Ovary (tissue), 9 donors: ENCODE measurements around the gene ARHGEF12. TPM values are rescaled to one million over a fixed set of nuclear protein-coding genes. Genes with fewer than 3 reads are reported as not detected.

Source experiments
- DNase-seq, 5 donors: peaks; one replicate each; pipeline ENCODE4 v3.0.0-alpha.2; 2019 to 2020
- H3K27ac ChIP-seq, 2 donors: fragments of 200-600 bp; one replicate each; pipeline versions ENCODE4 v1.5.1 to v1.8.0; 2019 to 2022
- H3K27me3 ChIP-seq: fragments of 200-600 bp; one replicate; pipeline ENCODE4 v1.8.0; 2022
- H3K36me3 ChIP-seq: fragments of 200-600 bp; sonication (generic); one replicate; pipeline ENCODE4 v1.5.1; 2019
- H3K4me1 ChIP-seq: one replicate; pipeline ENCODE4 v1.8.1; 2013; ENCODE audit warnings: mild to moderate bottlenecking, moderate library complexity; ENCODE audit not compliant: insufficient read depth
- H3K4me3 ChIP-seq: fragments of 200-600 bp; sonication (generic); one replicate; pipeline ENCODE4 v1.5.1; 2017
- H3K9me3 ChIP-seq, 2 donors: fragments of 200-600 bp in 1 of 2; sonication (generic) in 1 of 2; one replicate each; pipeline versions ENCODE4 v1.5.1 to v1.8.1; 2013 to 2019; ENCODE audit warnings: mild to moderate bottlenecking in 1 of 2, moderate library complexity in 1 of 2
- CTCF ChIP-seq, 3 donors: fragments of 450-650 bp in 2 of 3; fragments of 200-600 bp in 1 of 3; IDR thresholded peaks; one replicate each; pipeline versions ENCODE4 v1.5.1 to v1.8.0; 2016 to 2022; ENCODE audit warnings: antibody characterized with exemption in 3 of 3, mild to moderate bottlenecking in 1 of 3
- EP300 ChIP-seq: sonication (generic); formaldehyde crosslinking; IDR thresholded peaks from one replicate; pipeline ENCODE4 v1.6.1; 2017; ENCODE audit warnings: antibody characterized with exemption
- POLR2A ChIP-seq: fragments of 450-650 bp; IDR thresholded peaks from one replicate; pipeline ENCODE4 v1.6.1; 2017; ENCODE audit warnings: antibody characterized with exemption, mild to moderate bottlenecking, moderate library complexity
- WGBS, 3 donors: extraction: QIAGEN DNeasy Blood & Tissue Kit in 1 of 3; methylation state at CpG; one replicate each; pipeline versions ENCODE4 v1.1.5 to v1.1.7; 2013 to 2017; 5-methylcytosine and 5-hydroxymethylcytosine counted together
- intact Hi-C, 4 donors: fragments of 100-400 bp; cut with DNase I; formaldehyde crosslinking; loops; one replicate each; pipeline versions ENCODE4 v1.11.0 to v1.15.1; 2022 to 2023
- polyA plus RNA-seq, 2 donors: library from polyadenylated mRNA; stranded (reverse); fragments of 200-250 nt in 1 of 2; fragments of 350-450 nt in 1 of 2; fragmentation: Illumina TruSeq in 1 of 2; extraction: RNeasy Lipid Tissue Mini Kit (QIAGEN cat#74804) in 1 of 2; gene quantifications; one replicate each; pipeline ENCODE4 v1.2.3, GENCODE V29; 2013 to 2014
- total RNA-seq, 7 donors: library from RNA; depleted of rRNA in 2 of 7; stranded (reverse); fragments of >200 nt in 2 of 7; fragmentation: NEBNext Ultra II Directional in 3 of 7; extraction: Animal tissue kit (Norgen Biotek cat#: 25700) in 3 of 7; gene quantifications; one replicate each; pipeline versions ENCODE4 v1.1.0 to v1.2.4, GENCODE V29; 2016 to 2023
- donor health status: DM: no; HTN: no; CAD: no; lungs with moderate emphysema.
- donor health status: DM: no; HTN: no; CAD: no.
- donor health status: Bipolar disorder and iron deficiency.
- donor health status: DM: yes; HTN: yes; CAD: no.
- donor health status: DM: no; HTN: no; CAD: no.
- donor health status: DM: yes; HTN: yes; CAD: no.

Gene ARHGEF12
- total and polyA plus RNA-seq, 9 donors = 22.1 to 92.9 (median 69.3) TPM

- Histone ChIP-seq H3K27me3 (no peaks in the 10 kb centered on the region), H3K36me3 (no peaks in the 10 kb centered on the region), H3K4me3 (no peak overlapping the region), H3K4me1 (peaks cover 11% of the 10 kb centered on the region), H3K9me3 (no peaks in the 10 kb centered on the region), H3K27ac (no peak overlapping the region)
- TF ChIP-seq EP300 = no peak
- TF ChIP-seq POLR2A = no peak
- no peak for TF ChIP-seq CTCF (IDR thresholded peaks at IDR 0.05)
- intact Hi-C loops = loop anchor here in 1 of 4 donors (5.0 kb wide), 1 partner anchor 582 kb away; no protein-coding TSS in a partner anchor
- WGBS, 3 donors = 84 to 91% (median 86%) methylated on average over 16 of the region's 16 CpGs
- DNase-seq = peak in 2 of 5 donors; percentile 16 to 26
Measured at GRCh38 chr11:120525261-120526171, 189.3 kb downstream of the ARHGEF12 start.

GRCh38 chr11:120526241-120526640, 190.0 kb downstream of the ARHGEF12 start:
- no peak for TF ChIP-seq EP300
- TF ChIP-seq CTCF (IDR thresholded peaks at IDR 0.05) = no peak
- Histone ChIP-seq H3K4me3 (no peak overlapping the region), H3K36me3 (no peaks in the 10 kb centered on the region), H3K9me3 (no peaks in the 10 kb centered on the region), H3K27ac (no peak overlapping the region), H3K27me3 (no peaks in the 10 kb centered on the region), H3K4me1 (peaks cover 11% of the 10 kb centered on the region)
- peak in 3 of 5 donors; percentile 11 to 26 (median 15) for DNase-seq
- intact Hi-C loops = loop anchor here in 1 of 4 donors (5.0 kb wide), 1 partner anchor 581 kb away; no protein-coding TSS in a partner anchor
- WGBS, 3 donors = 93 to 96% (median 94%) methylated on average over 10 of the region's 10 CpGs

- intact Hi-C loops = loop anchor here in 1 of 4 donors (5.0 kb wide), 1 partner anchor 580 kb away; no protein-coding TSS in a partner anchor
- WGBS, 3 donors = 22 to 30% (median 26%) methylated on average over 16 of the region's 16 CpGs
- no peaks in the 10 kb centered on the region for H3K9me3 ChIP-seq
- DNase-seq = peak; percentile 73 to 84 (median 75)
- no peaks in the 10 kb centered on the region for H3K36me3 ChIP-seq
- no peak overlapping the region for H3K27ac ChIP-seq
- peaks cover 15% of the 10 kb centered on the region for H3K4me1 ChIP-seq
- TF ChIP-seq CTCF (IDR thresholded peaks at IDR 0.05) = peak in 1 of 3 donors; percentile 12
- TF ChIP-seq POLR2A = no peak
- H3K4me3 ChIP-seq = no peak overlapping the region
- no peaks in the 10 kb centered on the region for H3K27me3 ChIP-seq
Measured at GRCh38 chr11:120527111-120527761, 191.0 kb downstream of the ARHGEF12 start.

GRCh38 chr11:120528749-120529148, 192.5 kb downstream of the ARHGEF12 start:
- no peak overlapping the region for H3K27ac ChIP-seq
- H3K4me3 ChIP-seq = no peak overlapping the region
- 90 to 92% (median 92%) methylated on average over 4 of the region's 4 CpGs for WGBS, 3 donors
- intact Hi-C loops = loop anchor here in 1 of 4 donors (5.0 kb wide), 1 partner anchor 579 kb away; no protein-coding TSS in a partner anchor
- no peaks in the 10 kb centered on the region for H3K27me3 ChIP-seq
- no peaks in the 10 kb centered on the region for H3K9me3 ChIP-seq
- no peaks in the 10 kb centered on the region for H3K36me3 ChIP-seq
- H3K4me1 ChIP-seq = peaks cover 11% of the 10 kb centered on the region
- TF ChIP-seq EP300 (no peak), CTCF (IDR thresholded peaks at IDR 0.05) (no peak), POLR2A (no peak)
- DNase-seq = peak in 1 of 5 donors; percentile 17
